ELF-1 (cell line): ENCODE data around the gene GNAQ.

Experiments used
- DNase-seq: peaks from one replicate; pipeline ENCODE4 v3.0.0-alpha.2; 2016; ENCODE audit warnings: low read depth, low spot score

GNAQ gene

DNA sequence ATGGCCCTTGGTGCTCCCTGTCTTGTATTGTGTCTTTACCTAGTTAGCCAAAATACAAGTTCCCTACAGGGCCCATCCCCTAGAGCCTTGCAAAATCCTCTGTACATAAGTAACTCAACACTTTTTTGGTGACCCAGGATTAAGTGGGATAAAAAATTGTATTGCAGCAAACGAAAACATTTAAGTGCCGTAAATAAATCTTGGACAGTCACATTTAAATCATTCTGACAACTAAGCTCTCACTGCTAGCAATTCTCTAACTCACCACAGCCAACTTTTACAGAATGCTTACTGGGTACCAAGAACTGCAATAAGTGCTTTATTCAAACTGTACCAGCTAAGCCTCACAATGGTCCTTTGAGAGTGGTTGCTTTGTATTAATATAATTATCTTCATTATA, 56.6 kb downstream of the GNAQ start:
- DNase-seq = no peak

GRCh38 chr9:77974434-77974833, 57.2 kb downstream of the GNAQ start:
- DNase-seq = no peak

GRCh38 chr9:77969083-77969482, 62.5 kb downstream of the GNAQ start:
- no peak for DNase-seq

DNA sequence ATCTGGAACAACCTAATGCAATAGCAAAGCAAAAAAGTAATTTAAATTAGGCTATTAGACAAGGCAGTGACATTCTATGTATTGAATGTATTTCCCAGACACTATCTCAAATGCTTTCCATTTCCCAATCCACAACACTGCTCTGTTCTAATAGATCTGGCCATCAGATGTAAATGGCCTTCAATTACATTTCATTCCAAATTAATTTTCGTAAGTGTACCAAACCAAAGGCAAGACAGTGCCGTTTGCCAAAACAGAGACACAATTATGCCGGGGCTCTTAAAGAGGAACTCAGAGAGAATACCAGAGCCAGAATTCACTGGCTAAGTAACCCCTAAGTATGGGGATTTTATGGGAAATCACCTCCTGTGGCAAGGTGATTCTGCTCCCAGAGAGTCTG, 63.1 kb downstream of the GNAQ start:
- DNase-seq = no peak

DNA sequence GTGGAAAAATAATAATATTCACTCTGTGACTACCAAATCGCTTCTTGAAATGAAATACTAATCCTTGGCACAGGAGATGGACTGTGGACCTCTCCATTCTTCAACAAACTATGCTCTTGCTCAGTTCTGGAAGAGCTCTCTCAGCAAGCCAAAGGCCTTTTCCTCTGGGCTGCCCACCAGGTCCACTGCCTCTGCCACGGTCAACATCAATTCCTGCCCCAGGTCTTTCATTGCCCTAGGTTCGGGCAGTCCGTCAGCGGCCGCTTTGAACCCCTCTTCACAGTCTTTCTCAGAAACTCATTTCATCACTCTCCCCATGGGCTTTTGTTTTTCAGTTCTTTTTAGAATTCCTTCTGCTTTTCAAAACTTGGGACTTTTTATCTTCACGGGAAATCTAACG, 64.9 kb downstream of the GNAQ start:
- no peak for DNase-seq

- DNase-seq = no peak
Observed at GRCh38 chr9:77965445-77966123, 66.0 kb downstream of the GNAQ start.

DNA sequence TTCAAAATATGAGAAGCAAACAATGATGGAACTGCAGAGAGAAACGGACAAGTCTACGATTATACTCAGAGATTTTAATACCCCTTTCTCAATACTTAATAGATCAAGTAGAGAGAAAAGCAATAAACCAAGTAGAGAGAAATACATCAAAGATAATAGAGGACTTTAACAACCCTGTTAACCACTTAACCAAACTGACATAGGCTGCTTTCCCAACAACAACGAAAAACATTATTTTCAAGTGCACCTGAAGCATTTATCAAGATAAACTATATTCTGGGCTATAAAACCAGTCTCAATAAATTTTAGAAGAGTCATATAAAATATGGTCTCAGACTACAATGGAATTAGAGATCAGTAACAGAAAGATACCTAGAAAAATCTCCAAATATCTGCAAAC, 67.4 kb downstream of the GNAQ start:
- no peak for DNase-seq

DNA sequence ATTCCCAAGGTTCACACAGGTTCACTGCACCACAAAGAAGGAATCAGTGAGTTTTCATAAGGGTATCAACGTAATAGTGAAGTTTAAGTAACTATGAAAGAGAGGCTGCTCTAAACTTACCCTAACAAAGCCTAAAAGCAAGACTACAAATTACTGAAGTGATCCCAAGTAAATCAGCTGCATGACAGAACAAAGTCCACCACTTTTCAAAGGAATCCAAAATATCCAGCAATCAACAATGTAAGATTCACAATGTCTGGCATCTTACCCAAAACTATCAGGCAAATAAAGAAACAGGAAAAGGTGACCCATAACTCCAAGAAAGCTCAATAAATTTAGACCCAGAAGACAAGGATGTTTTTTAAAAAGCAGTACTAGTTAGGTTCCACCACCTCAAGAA, 70.1 kb downstream of the GNAQ start:
- DNase-seq = no peak

- peak; percentile 41 for DNase-seq
Observed at GRCh38 chr9:77960356-77961153, 71.1 kb downstream of the GNAQ start.

- no peak for DNase-seq
Observed at GRCh38 chr9:77959803-77960202, 71.8 kb downstream of the GNAQ start.

DNA sequence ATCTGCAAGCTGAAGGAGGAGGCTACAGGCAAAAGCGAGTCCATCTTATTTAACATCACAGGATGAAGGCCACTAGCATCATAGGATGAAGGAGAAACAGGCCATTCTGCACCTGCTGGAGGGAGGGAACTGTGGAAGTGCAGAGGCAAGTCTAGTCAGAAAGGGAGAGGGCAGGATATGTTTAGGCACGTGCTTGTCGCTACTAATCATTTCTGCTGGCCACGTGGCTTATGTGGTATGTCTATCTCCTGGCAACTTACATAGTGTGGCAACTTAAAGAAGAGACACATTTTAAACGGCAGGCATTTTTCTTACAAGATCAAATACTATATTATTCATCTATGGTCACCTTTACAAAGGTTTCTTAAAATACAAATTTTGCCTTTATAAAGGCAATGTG, 74.0 kb downstream of the GNAQ start:
- no peak for DNase-seq

- no peak for DNase-seq
Observed at GRCh38 chr9:77956555-77956954, 75.1 kb downstream of the GNAQ start.

DNA sequence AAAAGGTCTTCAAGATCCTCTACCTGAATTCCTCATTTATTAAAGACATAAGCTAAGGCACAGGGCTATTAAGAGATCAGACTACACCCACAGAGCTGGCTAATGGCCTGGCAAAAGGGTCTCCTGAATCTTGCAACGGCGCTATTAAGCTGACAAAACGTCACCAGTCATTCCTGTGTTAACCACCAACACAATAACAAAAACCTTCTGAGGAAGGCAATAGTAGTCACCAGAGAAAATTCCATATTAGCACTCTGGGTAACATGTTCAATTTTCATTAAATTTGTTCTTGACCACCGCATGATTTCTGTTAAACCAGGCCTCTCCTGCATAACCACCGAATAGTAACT, 77.0 kb downstream of the GNAQ start:
- DNase-seq = no peak

DNA sequence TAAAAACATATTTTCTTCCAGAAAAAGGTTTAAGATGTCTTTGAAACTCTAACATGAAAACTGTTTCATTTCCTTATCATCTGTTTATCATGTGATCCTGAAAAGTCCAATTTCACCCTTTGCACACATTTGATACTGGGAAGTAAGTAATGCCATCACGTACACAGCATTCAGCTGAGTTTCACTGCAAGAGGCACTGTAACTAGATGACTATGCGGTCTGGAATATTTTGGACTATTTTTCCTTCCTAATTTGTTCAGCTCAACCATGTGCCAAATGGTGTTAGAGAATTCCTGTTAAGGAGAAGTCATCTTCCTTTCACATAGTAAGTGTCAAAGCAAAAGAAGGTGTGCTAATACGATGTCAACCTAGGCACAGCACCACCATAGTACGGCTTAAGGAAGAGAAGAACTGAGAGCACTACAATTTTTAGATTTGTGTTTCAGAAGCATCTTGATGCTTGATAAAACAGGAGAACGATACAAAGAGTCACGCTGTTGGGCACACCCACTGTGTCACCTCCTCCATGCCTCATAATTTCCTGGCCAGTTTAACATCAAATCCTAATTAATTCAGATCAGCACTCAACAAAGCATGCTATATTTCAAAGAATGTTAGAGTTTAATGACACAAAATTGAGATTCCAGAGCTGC, 77.5 kb downstream of the GNAQ start:
- DNase-seq = no peak

GRCh38 chr9:77953590-77953989, 78.0 kb downstream of the GNAQ start:
- DNase-seq = no peak

GRCh38 chr9:77952635-77953328, 78.8 kb downstream of the GNAQ start:
- DNase-seq = no peak

DNA sequence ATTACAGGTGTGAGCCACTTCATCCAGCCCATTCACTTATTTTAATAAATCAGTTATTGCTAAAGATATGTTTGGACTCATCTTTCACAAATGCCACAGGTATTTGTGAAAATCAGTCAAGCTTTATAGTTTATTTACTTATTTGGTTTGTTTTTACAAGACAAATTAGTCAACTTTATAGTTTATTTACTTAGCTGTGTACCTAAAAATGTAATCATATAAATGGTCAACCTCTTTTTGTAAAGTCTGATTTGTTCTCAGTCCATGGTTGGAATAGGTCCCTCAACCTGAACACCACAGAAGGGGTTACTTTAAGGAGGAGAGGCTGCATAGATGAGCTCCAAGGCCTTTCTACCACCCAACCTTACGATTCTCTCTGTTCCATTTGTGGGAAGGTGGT, 80.2 kb downstream of the GNAQ start:
- DNase-seq = no peak

DNA sequence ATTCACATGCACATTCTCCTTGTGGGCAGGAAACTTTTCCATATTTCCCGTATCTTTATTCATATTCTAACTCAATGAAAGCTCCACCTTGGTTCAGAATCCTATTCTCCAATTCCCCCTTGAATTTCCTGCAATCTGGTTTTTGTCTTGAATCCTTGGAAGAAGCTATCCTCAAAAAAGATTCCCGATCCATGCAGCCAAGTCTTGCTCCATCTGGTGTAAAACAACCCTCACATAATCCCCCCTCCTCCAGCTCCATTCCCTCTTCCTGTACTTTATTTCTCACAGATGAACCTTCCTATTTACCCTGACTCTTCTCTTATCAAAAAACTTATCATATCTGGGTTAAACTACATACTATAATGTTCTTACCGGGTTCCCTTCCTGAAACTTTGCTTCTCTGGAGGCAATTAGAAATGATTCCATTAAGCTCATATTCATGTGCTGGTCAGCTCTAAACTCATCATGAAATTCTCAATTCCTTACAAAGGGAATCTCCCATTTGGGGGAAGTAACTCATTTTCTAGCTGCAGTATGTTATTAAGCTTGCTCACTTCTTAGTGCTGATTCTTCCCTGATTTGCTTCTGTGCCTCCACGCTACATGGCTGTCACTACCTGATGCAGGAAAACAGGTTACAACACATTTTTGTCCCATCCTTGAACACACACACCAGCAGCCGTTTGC, 81.7 kb downstream of the GNAQ start:
- no peak for DNase-seq

DNA sequence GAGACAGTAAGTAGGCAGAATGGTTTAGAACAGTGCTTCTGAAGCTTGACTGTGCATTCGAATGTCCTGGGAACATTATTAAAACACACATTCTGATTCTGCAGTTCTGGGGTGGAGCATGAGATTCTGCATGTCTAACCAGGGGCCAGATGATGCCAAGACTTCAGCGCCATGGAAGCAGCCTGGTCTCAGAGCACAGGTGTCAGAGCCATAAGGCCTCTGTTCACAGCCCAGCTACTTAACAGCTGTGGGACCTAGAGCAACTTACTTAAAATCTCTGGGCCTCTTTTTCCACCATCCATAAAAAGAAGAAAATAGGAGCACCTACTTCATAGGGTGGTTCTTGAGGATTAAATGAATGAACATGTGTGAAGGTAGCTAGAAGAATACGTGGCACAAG, 84.0 kb downstream of the GNAQ start:
- DNase-seq = no peak

DNA sequence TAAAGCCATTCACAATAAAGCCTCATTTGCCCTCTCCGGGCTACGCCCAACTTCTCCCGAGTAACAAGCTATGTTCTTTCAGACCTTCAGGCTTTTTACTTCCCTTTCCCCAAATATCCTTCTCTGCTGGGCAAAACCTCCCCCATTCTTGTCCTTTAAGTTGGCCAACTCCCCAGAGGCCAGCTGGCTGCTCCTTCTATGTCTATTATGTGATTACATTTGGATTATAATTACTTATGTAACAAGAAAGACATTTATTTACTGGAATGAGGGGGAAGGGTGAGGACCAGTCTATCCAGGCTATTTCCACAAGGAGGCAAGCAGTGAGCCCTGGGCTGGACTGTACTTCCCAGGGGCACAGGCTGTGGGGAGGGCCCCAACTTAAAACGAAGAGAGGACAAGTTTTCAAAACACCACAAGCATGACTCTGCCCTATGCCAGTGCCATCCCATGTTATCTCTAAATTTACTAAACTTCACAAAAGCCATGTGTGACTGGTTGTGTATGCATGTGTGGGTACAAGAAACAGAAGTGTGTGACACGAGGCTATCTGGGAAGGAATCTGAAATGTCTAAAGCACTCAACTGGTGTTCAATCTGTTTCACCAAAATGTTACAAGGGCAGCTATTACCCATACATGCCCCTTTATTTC, 84.5 kb downstream of the GNAQ start:
- DNase-seq = no peak

DNA sequence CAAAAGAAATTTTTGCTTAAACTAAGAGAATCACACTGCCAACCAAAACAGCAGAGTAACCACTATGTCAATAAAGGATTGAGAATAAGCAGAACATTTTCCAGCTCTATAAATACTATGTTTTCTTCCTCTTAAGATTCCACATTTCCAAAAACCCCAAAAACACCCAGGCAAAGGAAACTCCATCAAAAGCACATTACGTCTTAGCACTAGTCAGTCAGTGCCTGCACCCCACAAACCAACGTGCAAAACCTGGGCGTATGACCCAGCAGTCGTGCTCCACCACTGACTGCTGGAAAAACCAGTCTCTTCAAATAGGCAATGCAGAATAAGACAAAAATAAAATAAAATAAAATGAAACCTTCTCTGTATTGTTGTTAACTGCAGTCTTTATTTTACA, 85.3 kb downstream of the GNAQ start:
- DNase-seq = no peak
